Skeletal muscle tissue (tissue), 4 donors: ENCODE data around the gene APEH. TPM values are rescaled to one million over a fixed set of nuclear protein-coding genes. Genes with fewer than 3 reads are reported as not detected.
A peak's percentile ranks its signal among the peaks of the same experiment; 100 is the strongest.

ENCODE experiments used
- H3K27ac ChIP-seq: one replicate; pipeline ENCODE4 v1.7.0; 2013; ENCODE audit warnings: mild to moderate bottlenecking, low read depth, low read length, inconsistent platforms
- H3K27me3 ChIP-seq, 3 donors: one replicate each; pipeline ENCODE4 v1.7.0; 2013; ENCODE audit warnings: low read length in 3 of 3; ENCODE audit not compliant: control insufficient read depth in 3 of 3, insufficient read depth in 3 of 3
- H3K36me3 ChIP-seq, 3 donors: one replicate each; pipeline ENCODE4 v1.7.0; 2013; ENCODE audit warnings: low read length in 3 of 3; ENCODE audit not compliant: control insufficient read depth in 3 of 3, insufficient read depth in 3 of 3
- H3K4me1 ChIP-seq, 3 donors: one replicate each; pipeline ENCODE4 v1.7.0; 2013; ENCODE audit warnings: low read length in 3 of 3, mild to moderate bottlenecking in 3 of 3; ENCODE audit not compliant: control insufficient read depth in 3 of 3, insufficient read depth in 3 of 3
- H3K4me3 ChIP-seq, 3 donors: one replicate each; pipeline ENCODE4 v1.7.0; 2013; ENCODE audit warnings: low read length in 3 of 3
- H3K9ac ChIP-seq, 3 donors: one replicate each; pipeline ENCODE4 v1.7.0; 2013; ENCODE audit warnings: low read length in 3 of 3, mild to moderate bottlenecking in 3 of 3, moderate library complexity in 2 of 3, low read depth in 1 of 3
- H3K9me3 ChIP-seq, 3 donors: one replicate each; pipeline ENCODE4 v1.7.0; 2013; ENCODE audit warnings: low read length in 3 of 3; ENCODE audit not compliant: control insufficient read depth in 3 of 3
- total RNA-seq: library from RNA; depleted of rRNA; stranded (reverse); fragments of >200 nt; gene quantifications from one replicate; pipeline ENCODE4 v1.2.3, GENCODE V29; 2014
- donor health status: Osteomylitis.

Gene APEH
- total RNA-seq, 1 donor from 2014 or later = 75.2 TPM

DNA sequence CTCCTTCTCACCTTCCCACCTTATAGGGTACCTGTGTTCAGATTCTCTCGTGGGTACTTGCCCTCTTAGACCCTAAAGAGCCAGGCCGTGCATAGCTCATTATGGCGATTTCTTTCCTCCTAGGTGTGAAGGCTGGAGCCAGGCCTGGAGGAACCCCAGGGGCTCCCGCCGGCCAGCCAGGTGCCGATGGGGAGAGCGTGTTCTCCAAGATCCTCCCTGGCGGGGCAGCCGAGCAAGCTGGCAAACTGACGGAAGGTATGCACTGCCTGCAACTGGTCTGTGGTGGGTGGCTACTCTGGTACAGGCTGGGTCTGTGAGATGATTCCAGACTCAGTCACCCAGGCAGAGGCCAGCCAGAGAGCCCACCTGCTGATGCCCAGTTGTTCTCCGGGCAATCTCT, 9.9 kb upstream of the APEH start:
- H3K27ac ChIP-seq = no peak overlapping the region
- peaks cover 1 to 4% (median 4%) of the 10 kb centered on the region in 3 donors for H3K4me1 ChIP-seq
- H3K9ac ChIP-seq = no peak overlapping the region
- H3K4me3 ChIP-seq = no peak overlapping the region
- H3K27me3 ChIP-seq = peaks cover 6 to 27% (median 9%) of the 10 kb centered on the region in 3 donors
- H3K36me3 ChIP-seq = no peaks in the 10 kb centered on the region
- no peaks in the 10 kb centered on the region for H3K9me3 ChIP-seq

DNA sequence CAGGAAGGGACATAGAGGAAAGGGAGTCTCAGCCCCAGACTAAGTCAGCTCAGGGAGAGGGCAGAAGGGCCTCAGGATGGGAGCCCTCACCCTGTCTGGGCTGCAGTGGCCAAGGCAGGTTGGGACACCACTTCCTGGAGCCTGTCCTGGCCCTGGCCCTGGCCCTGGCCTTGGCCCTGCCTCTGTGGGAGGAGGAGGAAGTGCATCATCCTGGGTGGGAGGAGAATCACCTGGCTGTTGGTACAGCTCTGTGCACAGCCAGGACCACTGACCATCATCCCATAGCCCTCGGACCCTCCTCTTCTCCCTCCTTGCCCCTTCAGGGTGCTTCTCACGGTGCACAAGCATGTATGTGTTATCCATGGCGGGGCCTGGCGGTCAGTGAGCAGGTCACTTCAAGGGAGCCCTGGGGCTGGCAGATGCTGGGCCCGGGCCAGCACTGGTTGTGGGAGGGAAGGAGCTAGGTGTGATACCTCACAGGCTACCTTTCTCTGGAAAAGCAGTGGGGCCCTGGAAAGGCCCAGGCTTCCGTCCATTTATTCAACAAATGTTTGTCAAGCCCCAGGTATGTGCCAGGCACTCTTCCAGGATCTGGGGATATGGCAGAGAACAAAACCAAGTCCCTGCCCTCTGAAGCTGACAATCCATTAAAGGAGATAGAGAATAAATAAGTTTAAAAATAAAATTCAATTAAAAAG, 8.2 kb upstream of the APEH start:
- no peak overlapping the region for H3K9ac ChIP-seq
- H3K9me3 ChIP-seq = no peaks in the 10 kb centered on the region
- H3K36me3 ChIP-seq = no peaks in the 10 kb centered on the region
- peaks cover 6 to 29% (median 9%) of the 10 kb centered on the region in 3 donors for H3K27me3 ChIP-seq
- H3K4me3 ChIP-seq = no peak overlapping the region
- H3K27ac ChIP-seq = no peak overlapping the region
- H3K4me1 ChIP-seq = peaks cover 4% of the 10 kb centered on the region in 3 donors

DNA sequence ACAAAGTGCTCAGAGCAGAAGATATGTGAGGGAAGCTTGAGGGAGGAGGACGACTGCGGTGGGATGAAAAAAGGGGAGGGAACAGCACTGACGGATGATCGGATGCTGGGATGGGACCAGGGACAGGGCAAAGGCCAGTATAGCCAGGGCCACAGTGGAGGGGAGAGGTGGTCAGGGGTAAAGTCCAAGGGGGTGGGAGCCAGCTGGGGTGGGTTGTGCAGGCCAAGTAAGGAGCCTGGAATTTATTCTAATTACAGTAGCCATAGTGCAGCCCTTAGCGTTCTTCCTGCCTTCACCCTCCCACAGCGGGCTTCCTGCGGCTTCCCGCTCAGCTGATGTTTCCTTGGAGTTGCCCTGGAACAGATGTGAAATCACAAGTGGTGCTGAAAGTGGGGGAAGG, 7.6 kb upstream of the APEH start:
- Histone ChIP-seq H3K36me3 (no peaks in the 10 kb centered on the region), H3K4me1 (peaks cover 4% of the 10 kb centered on the region in 3 donors), H3K27ac (no peak overlapping the region), H3K9me3 (no peaks in the 10 kb centered on the region), H3K27me3 (peaks cover 6 to 26% (median 9%) of the 10 kb centered on the region in 3 donors), H3K4me3 (no peak overlapping the region), H3K9ac (no peak overlapping the region)

DNA sequence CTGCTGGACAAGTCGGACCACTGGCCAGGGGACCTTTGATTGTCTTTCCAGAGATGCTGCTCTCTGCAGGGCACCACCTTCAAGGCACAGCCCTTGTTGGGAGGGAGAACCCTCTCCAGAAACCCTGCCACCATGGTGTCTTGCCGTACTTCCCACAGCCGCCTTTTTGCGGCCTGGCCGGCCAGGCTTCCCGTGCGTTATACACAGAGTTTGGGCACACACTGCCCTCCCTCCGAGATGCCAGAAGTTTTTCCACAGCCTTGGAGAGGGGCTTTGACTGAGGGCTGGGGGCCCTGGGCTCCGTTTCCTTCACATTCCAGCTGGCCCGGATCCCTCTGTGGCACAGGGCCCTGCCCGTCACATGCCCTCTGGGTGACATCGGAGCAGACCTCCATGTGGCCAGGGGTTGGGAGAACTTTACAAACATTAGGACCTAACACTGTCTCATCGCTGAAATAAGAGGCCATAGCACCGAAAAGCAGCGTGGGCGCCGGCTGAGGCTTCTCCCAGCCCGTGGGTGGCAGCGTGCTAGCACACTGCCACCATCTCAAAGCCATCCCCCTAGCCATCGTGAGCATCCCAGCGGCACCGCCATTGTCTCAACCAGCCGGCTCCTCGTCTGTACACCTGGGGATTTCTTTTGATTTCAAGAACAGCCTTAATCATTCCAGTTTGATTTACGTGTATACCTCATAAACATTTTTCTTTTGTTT, 6.3 kb upstream of the APEH start:
- H3K4me1 ChIP-seq = peaks cover 4 to 7% (median 4%) of the 10 kb centered on the region in 3 donors
- H3K27me3 ChIP-seq = peaks cover 6 to 26% (median 9%) of the 10 kb centered on the region in 3 donors
- no peak overlapping the region for H3K9ac ChIP-seq
- H3K4me3 ChIP-seq = no peak overlapping the region
- no peaks in the 10 kb centered on the region for H3K9me3 ChIP-seq
- H3K27ac ChIP-seq = no peak overlapping the region
- no peaks in the 10 kb centered on the region for H3K36me3 ChIP-seq

DNA sequence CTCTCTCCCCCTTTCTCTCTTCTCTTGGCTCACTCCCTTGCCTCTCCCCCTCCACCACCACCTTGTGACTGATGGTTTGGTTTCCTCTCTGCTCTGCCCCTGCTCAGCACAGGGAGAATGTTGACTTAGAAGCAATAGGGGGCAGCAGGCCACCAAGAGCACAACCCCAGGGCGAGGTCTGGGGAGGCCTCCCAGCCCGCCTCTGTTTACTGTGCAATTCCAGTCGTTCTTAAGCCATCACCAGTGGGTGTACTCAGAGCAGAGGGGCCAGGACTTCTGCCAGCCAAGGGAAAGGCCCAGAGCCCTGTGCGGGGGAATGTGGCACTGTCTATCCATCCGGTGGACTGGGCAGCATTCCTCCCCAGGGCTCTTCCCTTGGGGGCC, 5.7 kb upstream of the APEH start:
- Histone ChIP-seq H3K27ac (no peak overlapping the region), H3K9me3 (no peaks in the 10 kb centered on the region), H3K36me3 (no peaks in the 10 kb centered on the region), H3K27me3 (peaks cover 6 to 26% (median 9%) of the 10 kb centered on the region in 3 donors), H3K4me1 (peaks cover 8 to 12% (median 8%) of the 10 kb centered on the region in 3 donors), H3K4me3 (no peak overlapping the region), H3K9ac (no peak overlapping the region)

DNA sequence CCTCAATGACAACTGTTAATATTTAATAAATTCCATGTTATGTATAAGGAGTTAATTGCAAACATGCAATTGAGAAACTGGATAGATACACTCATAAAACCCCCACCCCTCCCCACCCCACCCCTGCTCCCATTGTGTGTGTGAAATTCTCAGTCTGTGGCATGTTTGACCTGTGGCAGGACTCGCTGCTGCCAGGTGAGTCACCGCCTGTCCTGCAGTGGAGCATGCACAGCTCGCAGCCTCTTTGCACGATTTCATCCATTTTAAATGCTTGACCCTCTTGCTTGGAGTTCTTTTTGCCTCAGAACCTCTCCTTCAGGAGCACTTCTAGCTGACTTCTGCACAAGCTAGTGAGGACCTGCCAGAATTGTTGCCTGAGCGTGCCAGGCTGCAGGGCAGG, 5.3 kb upstream of the APEH start:
- no peaks in the 10 kb centered on the region for H3K9me3 ChIP-seq
- peaks cover 6 to 26% (median 9%) of the 10 kb centered on the region in 3 donors for H3K27me3 ChIP-seq
- H3K36me3 ChIP-seq = no peaks in the 10 kb centered on the region
- peak overlapping the region in 1 of 3 donors; percentile 33 for H3K9ac ChIP-seq
- H3K4me3 ChIP-seq = no peak overlapping the region
- H3K27ac ChIP-seq = no peak overlapping the region
- peaks cover 9 to 16% (median 9%) of the 10 kb centered on the region in 3 donors for H3K4me1 ChIP-seq

DNA sequence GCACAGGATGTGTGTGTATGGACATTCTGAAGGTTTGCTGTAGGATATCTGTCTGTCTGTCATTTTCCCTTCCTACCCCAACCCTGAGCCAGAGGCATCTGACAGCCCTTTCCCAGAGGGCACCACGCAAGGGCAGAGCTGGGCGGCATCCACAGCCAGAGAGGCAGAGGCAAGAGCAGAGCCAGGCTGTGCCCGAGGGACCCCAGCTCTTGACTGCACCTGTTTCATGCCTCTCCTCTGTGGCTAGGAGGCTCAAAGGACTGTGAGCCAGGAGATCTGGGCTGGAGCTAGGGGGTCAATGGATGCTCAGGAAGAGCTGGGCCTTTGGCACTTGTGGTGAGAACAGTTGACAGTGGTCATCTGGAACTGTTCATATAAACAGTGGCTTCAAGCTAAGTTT, 4.8 kb upstream of the APEH start:
- no peaks in the 10 kb centered on the region for H3K36me3 ChIP-seq
- peak overlapping the region in 1 of 3 donors; percentile 33 for H3K9ac ChIP-seq
- no peak overlapping the region for H3K27ac ChIP-seq
- H3K27me3 ChIP-seq = peaks cover 6 to 26% (median 9%) of the 10 kb centered on the region in 3 donors
- H3K4me1 ChIP-seq = peaks cover 9 to 19% (median 9%) of the 10 kb centered on the region in 3 donors
- H3K9me3 ChIP-seq = no peaks in the 10 kb centered on the region
- H3K4me3 ChIP-seq = no peak overlapping the region

DNA sequence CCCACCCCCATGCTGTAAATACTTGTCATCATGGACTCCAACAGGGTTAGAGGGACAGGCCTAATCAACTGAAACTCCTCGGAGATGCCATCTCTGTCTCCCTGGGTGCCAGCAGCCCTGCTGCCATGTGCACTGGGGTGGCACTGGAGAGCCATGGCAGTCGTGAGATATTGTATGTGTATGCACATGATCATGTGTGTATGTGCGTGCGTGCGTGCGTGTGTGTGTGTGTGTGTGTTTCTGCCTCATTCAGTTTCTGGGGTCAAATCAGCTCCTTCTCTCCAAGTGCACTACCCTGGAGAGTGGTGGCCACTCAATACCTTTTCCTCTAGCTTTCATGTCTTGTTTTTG, 3.2 kb upstream of the APEH start:
- Histone ChIP-seq H3K9me3 (no peaks in the 10 kb centered on the region), H3K27ac (no peak overlapping the region), H3K27me3 (peaks cover 6 to 18% (median 9%) of the 10 kb centered on the region in 3 donors), H3K36me3 (peaks cover 3 to 8% (median 5%) of the 10 kb centered on the region in 3 donors), H3K4me1 (peaks cover 19 to 34% (median 22%) of the 10 kb centered on the region in 3 donors), H3K9ac (peak overlapping the region in 1 of 3 donors; percentile 45), H3K4me3 (no peak overlapping the region)

DNA sequence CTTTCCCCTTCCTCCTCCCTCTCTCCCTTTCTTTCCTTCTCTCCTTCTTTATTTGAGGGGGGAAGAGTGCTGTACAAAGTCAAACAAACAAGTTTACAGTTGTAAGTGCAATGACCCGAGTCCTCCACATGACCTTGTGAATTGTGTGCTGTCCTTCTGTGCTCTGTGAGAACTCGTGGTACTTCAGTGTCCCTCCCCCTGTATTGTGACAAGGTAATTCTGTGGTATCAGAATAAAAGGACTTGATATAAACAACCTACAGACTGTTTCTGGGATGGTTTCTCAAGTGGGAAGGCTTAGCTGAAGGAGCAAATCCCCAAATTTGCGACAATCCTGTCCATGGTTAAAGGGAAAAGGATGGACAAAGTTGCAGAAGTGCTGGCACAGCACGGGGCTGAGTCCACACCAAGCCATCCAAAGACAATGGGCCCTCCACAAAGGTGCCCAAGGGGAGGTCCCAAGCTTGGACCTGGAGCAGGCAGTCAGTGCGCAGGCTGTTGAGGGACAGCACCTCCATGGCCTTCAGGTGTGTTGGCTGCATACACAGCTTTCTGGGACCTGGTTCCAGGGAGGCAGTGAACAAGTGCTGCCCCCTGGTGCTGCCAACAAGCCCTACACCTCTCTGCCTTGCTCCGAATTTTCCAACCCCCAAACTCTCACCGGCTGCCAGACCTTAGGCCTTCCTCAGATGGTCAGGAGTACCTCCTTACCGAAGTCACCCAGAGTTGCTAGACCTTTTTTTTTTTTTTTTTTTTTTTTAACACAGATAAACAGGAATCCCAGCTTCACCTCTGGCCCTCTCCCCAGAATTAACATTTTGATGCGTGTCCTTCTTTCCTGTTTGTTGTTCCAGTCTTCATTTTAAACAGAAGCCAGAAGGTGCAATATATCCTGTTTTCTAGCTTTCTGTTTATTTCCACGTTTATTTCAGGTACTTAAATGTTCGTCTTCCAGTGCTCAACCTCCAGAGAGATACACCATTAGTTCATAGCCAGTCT, 2.6 kb upstream of the APEH start:
- Histone ChIP-seq H3K27ac (no peak overlapping the region), H3K9me3 (no peaks in the 10 kb centered on the region), H3K4me1 (peaks cover 19 to 37% (median 22%) of the 10 kb centered on the region in 3 donors), H3K4me3 (no peak overlapping the region), H3K9ac (no peak overlapping the region), H3K36me3 (peaks cover 10 to 15% (median 12%) of the 10 kb centered on the region in 3 donors), H3K27me3 (peaks cover 6 to 16% (median 9%) of the 10 kb centered on the region in 3 donors)
